Aorta (tissue), 5 donors: Measurements from ENCODE around the gene OBSCN. TPM values are rescaled to one million over a fixed set of nuclear protein-coding genes. Genes with fewer than 3 reads are reported as not detected.

Experiments used
- ATAC-seq: fragments of 200-7000 bp; cut with Tn5 transposase; one replicate; pipeline ENCODE4 v1.9.1; 2022; ENCODE audit warnings: moderate library complexity; ENCODE audit not compliant: low FRiP score
- DNase-seq, 2 donors: peaks; one replicate each; pipeline ENCODE4 v3.0.0-alpha.2; 2020
- H3K27ac ChIP-seq, 2 donors: one replicate each; pipeline ENCODE4 v1.5.1; 2013; ENCODE audit warnings: low read length in 2 of 2, mild to moderate bottlenecking in 2 of 2, moderate library complexity in 2 of 2, control low read depth in 1 of 2, inconsistent platforms in 1 of 2, low read depth in 1 of 2
- H3K27me3 ChIP-seq, 2 donors: one replicate each; pipeline ENCODE4 v1.6.1; 2013; ENCODE audit warnings: control low read depth in 1 of 2, low read length in 1 of 2, mild to moderate bottlenecking in 1 of 2, moderate library complexity in 1 of 2; ENCODE audit not compliant: insufficient read depth in 2 of 2, control insufficient read depth in 1 of 2
- H3K36me3 ChIP-seq, 2 donors: one replicate each; pipeline ENCODE4 v1.6.1; 2013; ENCODE audit warnings: control low read depth in 1 of 2, low read length in 1 of 2, mild to moderate bottlenecking in 1 of 2; ENCODE audit not compliant: insufficient read depth in 2 of 2, control insufficient read depth in 1 of 2
- H3K4me1 ChIP-seq, 2 donors: one replicate each; pipeline ENCODE4 v1.6.1; 2013; ENCODE audit warnings: low read length in 2 of 2, control low read depth in 1 of 2, mild to moderate bottlenecking in 1 of 2, moderate library complexity in 1 of 2; ENCODE audit not compliant: insufficient read depth in 2 of 2, control insufficient read depth in 1 of 2
- H3K4me3 ChIP-seq, 2 donors: one replicate each; pipeline ENCODE4 v1.5.1; 2013; ENCODE audit warnings: low read length in 2 of 2, control low read depth in 1 of 2, mild to moderate bottlenecking in 1 of 2
- H3K9me3 ChIP-seq: one replicate; pipeline ENCODE4 v1.6.1; 2013; ENCODE audit warnings: mild to moderate bottlenecking, low read length; ENCODE audit not compliant: control insufficient read depth
- WGBS, 2 donors: extraction: QIAGEN DNeasy Blood & Tissue Kit; methylation state at CpG; one replicate each; pipeline ENCODE4 v1.1.7; 2013; 5-methylcytosine and 5-hydroxymethylcytosine counted together
- intact Hi-C, 2 donors: fragments of 100-400 bp; cut with DNase I; formaldehyde crosslinking; loops; one replicate each; pipeline versions ENCODE4 v1.14.2 to v1.15.0; 2022
- polyA plus RNA-seq, 2 donors: library from polyadenylated mRNA; stranded (reverse); fragments of 200-250 nt; gene quantifications; one replicate each; pipeline ENCODE4 v1.2.3, GENCODE V29; 2013
- total RNA-seq, 2 donors: library from RNA; stranded (reverse); fragmentation: NEBNext Ultra II Directional; extraction: Animal tissue kit (Norgen Biotek cat#: 25700); gene quantifications; one replicate each; pipeline ENCODE4 v1.2.1, GENCODE V29; 2021
- donor health status: healthy with polysubstance abuse.
- donor health status: Bipolar disorder and iron deficiency.
- donor health status: DM: no; HTN: no; CAD: no.
- donor health status: DM: no; HTN: no; CAD: no.
- donor health status: DM: yes; HTN: yes; CAD: no.

The OBSCN gene
- total and polyA plus RNA-seq, 4 donors, result 2.0 to 19.3 (median 6.4) TPM

- intact Hi-C loops, result no loop called here
- ATAC-seq (no peak), DNase-seq (no peak)
- no peaks in the 10 kb centered on the region for H3K4me1 ChIP-seq
- no peak overlapping the region for H3K4me3 ChIP-seq
- H3K9me3 ChIP-seq, result peaks cover 13% of the 10 kb centered on the region
- no peaks in the 10 kb centered on the region for H3K27me3 ChIP-seq
- H3K27ac ChIP-seq, result no peak overlapping the region
- H3K36me3 ChIP-seq, result no peaks in the 10 kb centered on the region
- 96 to 97% methylated on average over 4 of the region's 4 CpGs for WGBS, 2 donors
Measured at GRCh38 chr1:228302086-228302485, 94.2 kb downstream of the OBSCN start.

GRCh38 chr1:228303596-228303995 is 95.8 kb downstream of the OBSCN start:
- Histone ChIP-seq H3K4me1 (no peaks in the 10 kb centered on the region), H3K27me3 (no peaks in the 10 kb centered on the region), H3K9me3 (peaks cover 12% of the 10 kb centered on the region), H3K36me3 (no peaks in the 10 kb centered on the region), H3K4me3 (no peak overlapping the region), H3K27ac (no peak overlapping the region)
- ATAC-seq, result no peak
- 81 to 94% methylated on average over 9 of the region's 9 CpGs for WGBS, 2 donors
- peak in 1 of 2 donors; percentile 33 for DNase-seq
- intact Hi-C loops, result no loop called here

GRCh38 chr1:228304225-228304624 is 96.4 kb downstream of the OBSCN start:
- H3K4me1 ChIP-seq, result no peaks in the 10 kb centered on the region
- WGBS, 2 donors, result 89 to 90% methylated on average over 8 of the region's 8 CpGs
- H3K27me3 ChIP-seq, result no peaks in the 10 kb centered on the region
- H3K9me3 ChIP-seq, result peaks cover 12% of the 10 kb centered on the region
- H3K4me3 ChIP-seq, result no peak overlapping the region
- DNase-seq, result peak; percentile 20 to 72
- intact Hi-C loops, result no loop called here
- H3K27ac ChIP-seq, result no peak overlapping the region
- ATAC-seq, result no peak
- no peaks in the 10 kb centered on the region for H3K36me3 ChIP-seq

GRCh38 chr1:228304766-228305395 is 97.0 kb downstream of the OBSCN start:
- peak in 1 of 2 donors; percentile 34 for DNase-seq
- 91 to 93% methylated on average over 6 of the region's 6 CpGs for WGBS, 2 donors

GRCh38 chr1:228305721-228306152 is 97.9 kb downstream of the OBSCN start:
- Histone ChIP-seq H3K9me3 (peaks cover 8% of the 10 kb centered on the region), H3K36me3 (no peaks in the 10 kb centered on the region), H3K27ac (no peak overlapping the region), H3K4me1 (no peaks in the 10 kb centered on the region), H3K27me3 (no peaks in the 10 kb centered on the region), H3K4me3 (no peak overlapping the region)
- ATAC-seq, result no peak
- WGBS, 2 donors, result 89 to 94% methylated on average over 6 of the region's 6 CpGs
- intact Hi-C loops, result loop anchor here in 1 of 2 donors (5.0 kb wide), 1 partner anchor 463 kb away; no protein-coding TSS in a partner anchor
- DNase-seq, result peak in 1 of 2 donors; percentile 38

More at GRCh38 chr1:228304766-228305395, 97.0 kb downstream of the OBSCN start:
- H3K4me3 ChIP-seq, result no peak overlapping the region
- no peaks in the 10 kb centered on the region for H3K27me3 ChIP-seq
- H3K27ac ChIP-seq, result no peak overlapping the region
- H3K9me3 ChIP-seq, result peaks cover 12% of the 10 kb centered on the region
- H3K36me3 ChIP-seq, result no peaks in the 10 kb centered on the region
- no peak for ATAC-seq
- intact Hi-C loops, result loop anchor here in 1 of 2 donors (5.0 kb wide), 1 partner anchor 463 kb away; no protein-coding TSS in a partner anchor
- no peaks in the 10 kb centered on the region for H3K4me1 ChIP-seq

- intact Hi-C loops, result loop anchor here in 1 of 2 donors (5.0 kb wide), 1 partner anchor 464 kb away; no protein-coding TSS in a partner anchor
- WGBS, 2 donors, result 66 to 77% methylated on average over 35 of the region's 35 CpGs
- Histone ChIP-seq H3K36me3 (no peaks in the 10 kb centered on the region), H3K9me3 (peaks cover 6% of the 10 kb centered on the region), H3K4me1 (no peaks in the 10 kb centered on the region), H3K27ac (no peak overlapping the region), H3K4me3 (no peak overlapping the region), H3K27me3 (no peaks in the 10 kb centered on the region)
- ATAC-seq (no peak), DNase-seq (peak; percentile 35 to 63)
Measured at GRCh38 chr1:228306275-228307217, 98.7 kb downstream of the OBSCN start.

GRCh38 chr1:228307218-228308023 is 99.6 kb downstream of the OBSCN start:
- Histone ChIP-seq H3K4me3 (no peak overlapping the region), H3K36me3 (no peaks in the 10 kb centered on the region), H3K27ac (no peak overlapping the region), H3K9me3 (peaks cover 12% of the 10 kb centered on the region), H3K27me3 (no peaks in the 10 kb centered on the region), H3K4me1 (no peaks in the 10 kb centered on the region)
- peak; percentile 35 to 64 for DNase-seq
- ATAC-seq, result no peak
- WGBS, 2 donors, result 82 to 83% methylated on average over 22 of the region's 22 CpGs
- intact Hi-C loops, result loop anchor here in 1 of 2 donors (5.0 kb wide), 1 partner anchor 465 kb away; no protein-coding TSS in a partner anchor

GRCh38 chr1:228308085-228308601 is 100.3 kb downstream of the OBSCN start:
- intact Hi-C loops, result loop anchor here in 1 of 2 donors (5.0 kb wide), 1 partner anchor 466 kb away; no protein-coding TSS in a partner anchor
- DNase-seq (peak; percentile 21 to 62), ATAC-seq (no peak)
- H3K36me3 ChIP-seq, result no peaks in the 10 kb centered on the region
- WGBS, 2 donors, result 83 to 88% methylated on average over 16 to 18 of the region's 18 CpGs
- no peak overlapping the region for H3K4me3 ChIP-seq
- no peak overlapping the region for H3K27ac ChIP-seq
- no peaks in the 10 kb centered on the region for H3K27me3 ChIP-seq
- H3K9me3 ChIP-seq, result peaks cover 9% of the 10 kb centered on the region
- H3K4me1 ChIP-seq, result no peaks in the 10 kb centered on the region
